PC-9 (cell line): Measurements from ENCODE around the gene C2orf42. TPM values are rescaled to one million over a fixed set of nuclear protein-coding genes. Genes with fewer than 3 reads are reported as not detected.
A peak's percentile ranks its signal among the peaks of the same experiment; 100 is the strongest.

ENCODE experiments used
- BruUV-seq: library from RNA; stranded (reverse); fragments of 400-500 nt; replicated peaks from 2 replicates; lab custom pipeline; 2021; lab: Mats Ljungman, UMichigan
- CTCF ChIA-PET: fragments of 300-600 bp; sonication (Branson Sonifier 250); formaldehyde crosslinking; loops from one replicate; lab custom pipeline; 2022; ENCODE audit warnings: antibody characterized with exemption; lab: Charles Lee
- POLR2A ChIA-PET: fragments of 300-600 bp; sonication (Branson Sonifier 250); formaldehyde crosslinking; loops from one replicate; lab custom pipeline; 2022; ENCODE audit warnings: antibody characterized with exemption; ENCODE audit not compliant: unreplicated experiment; lab: Charles Lee
- DNase-seq, 2 experiments: peaks; one replicate each; pipeline versions ENCODE4 v3.0.0 to v3.0.0-alpha.2; 2015 to 2022; ENCODE audit warnings: mixed read lengths in 1 of 2
- H2AFZ ChIP-seq: fragments of 200-600 bp; sonication (generic); 2 replicates; pipeline ENCODE4 v1.8.1; 2017; ENCODE audit warnings: antibody characterized with exemption
- H3F3A ChIP-seq: fragments of 200-600 bp; sonication (generic); 2 replicates; pipeline ENCODE4 v1.8.1; 2017; ENCODE audit warnings: antibody characterized with exemption, mild to moderate bottlenecking, low read depth; ENCODE audit not compliant: insufficient read depth
- H3K27ac ChIP-seq: fragments of 200-600 bp; sonication (generic); 2 replicates; pipeline ENCODE4 v1.6.1; 2016; ENCODE audit warnings: mixed run types
- H3K27me3 ChIP-seq: fragments of 200-600 bp; sonication (generic); 2 replicates; pipeline ENCODE4 v1.6.1; 2016; ENCODE audit warnings: low read depth, mixed run types; ENCODE audit not compliant: insufficient read depth
- H3K36me3 ChIP-seq: fragments of 200-600 bp; sonication (generic); 2 replicates; pipeline ENCODE4 v1.6.1; 2016; ENCODE audit warnings: low read depth, mixed run types
- H3K4me1 ChIP-seq: fragments of 200-600 bp; sonication (generic); replicated peaks from 2 replicates; pipeline ENCODE4 v1.6.1; 2016; ENCODE audit warnings: mixed run types; ENCODE audit not compliant: insufficient read depth
- H3K4me2 ChIP-seq: fragments of 200-600 bp; sonication (generic); 2 replicates; pipeline ENCODE4 v1.6.1; 2017; ENCODE audit warnings: mixed run types
- H3K4me3 ChIP-seq: fragments of 200-600 bp; sonication (generic); 2 replicates; pipeline ENCODE4 v1.6.1; 2016; ENCODE audit warnings: mixed run types
- H3K79me2 ChIP-seq: fragments of 200-600 bp; sonication (generic); 2 replicates; pipeline ENCODE4 v1.6.1; 2017; ENCODE audit warnings: low read depth, mixed run types
- H3K9me2 ChIP-seq: fragments of 200-600 bp; sonication (generic); 2 replicates; pipeline ENCODE4 v1.8.1; 2017; ENCODE audit warnings: mild to moderate bottlenecking; ENCODE audit not compliant: insufficient read depth
- H3K9me3 ChIP-seq: fragments of 200-600 bp; sonication (generic); 2 replicates; pipeline ENCODE4 v1.8.1; 2016; ENCODE audit warnings: low read depth; ENCODE audit not compliant: insufficient read depth
- H4K20me1 ChIP-seq: fragments of 200-600 bp; sonication (generic); 2 replicates; pipeline ENCODE4 v1.8.1; 2017; ENCODE audit not compliant: insufficient read depth
- CTCF ChIP-seq: fragments of 200-600 bp; sonication (generic); conservative IDR thresholded peaks from 2 replicates; pipeline ENCODE4 v1.6.1; 2017; ENCODE audit warnings: mixed run types, antibody characterized with exemption, mild to moderate bottlenecking, moderate library complexity
- EZH2 ChIP-seq: fragments of 200-600 bp; sonication (generic); IDR thresholded peaks from 2 replicates; pipeline ENCODE4 v1.8.0; 2017; ENCODE audit warnings: antibody characterized with exemption, low read depth
- intact Hi-C: fragments of 100-400 bp; cut with micrococcal nuclease; formaldehyde crosslinking; loops from one replicate; pipeline ENCODE4 v1.10.0; 2022; ENCODE audit not compliant: unreplicated experiment
- total RNA-seq: library from RNA; stranded (reverse); gene quantifications from 2 replicates; pipeline ENCODE4 v1.2.3, GENCODE V29; 2021

Gene C2orf42
- total RNA-seq, 1 experiment from 2014 or later = 12.7 TPM

- no peaks in the 10 kb centered on the region for H3K9me3 ChIP-seq
- no TSS peak for BruUV-seq
- peak; percentile 41 to 58 for DNase-seq
- peaks cover 27% of the 10 kb centered on the region for H3K4me1 ChIP-seq
- intact Hi-C loops = loop anchor here (2.0 to 5.0 kb wide), 3 partner anchors 147 to 326 kb away; partner anchors contain the start of gene SNRPG
- H3K79me2 ChIP-seq = peaks cover 4% of the 10 kb centered on the region; the same call in 1 of the 2 replicates
- POLR2A ChIA-PET = interaction anchor here (0.6 to 0.8 kb wide), 6 partner anchors 47 to 338 kb away, joined by 3 to 9 read pairs (median 5); partner anchors contain the start of gene C2orf42
- peak overlapping the region; percentile 86 for H3K27ac ChIP-seq
- no peaks in the 10 kb centered on the region for H4K20me1 ChIP-seq
- no peaks in the 10 kb centered on the region for H3K27me3 ChIP-seq
- peak overlapping the region; percentile 95 for H3K4me2 ChIP-seq
- H3K9me2 ChIP-seq = no peaks in the 10 kb centered on the region
- TF ChIP-seq EZH2 = no peak
- no peak for TF ChIP-seq CTCF
- peak overlapping the region; percentile 66 for H3K4me3 ChIP-seq
- H3F3A ChIP-seq = peaks cover 25% of the 10 kb centered on the region
- H3K36me3 ChIP-seq = no peaks in the 10 kb centered on the region
- peak overlapping the region; percentile 83 for H2AFZ ChIP-seq
- CTCF ChIA-PET = no interaction called here
Measured at GRCh38 chr2:70143314-70144150, 47.3 kb downstream of the C2orf42 start.

GRCh38 chr2:70142590-70143313, 48.1 kb downstream of the C2orf42 start:
- TSS peak; percentile 92 for BruUV-seq
- ChIA-PET CTCF (interaction anchor here (0.6 kb wide), 1 partner anchor 222 kb away, joined by 3 read pairs; no protein-coding TSS in a partner anchor), POLR2A (interaction anchor here (0.6 to 1.5 kb wide), 7 partner anchors 48 to 371 kb away, joined by 3 to 15 read pairs (median 5); partner anchors contain the start of gene C2orf42)
- TF ChIP-seq CTCF (peak; percentile 86), EZH2 (no peak)
- DNase-seq = peak; percentile 93 to 99
- Histone ChIP-seq H3K27me3 (no peaks in the 10 kb centered on the region), H3K4me3 (peak overlapping the region; percentile 66), H3K27ac (peak overlapping the region; percentile 99), H4K20me1 (no peaks in the 10 kb centered on the region), H3K79me2 (peaks cover 4% of the 10 kb centered on the region; the same call in 1 of the 2 replicates), H3F3A (peaks cover 32% of the 10 kb centered on the region), H3K4me1 (peaks cover 32% of the 10 kb centered on the region), H2AFZ (peak overlapping the region; percentile 83), H3K9me3 (no peaks in the 10 kb centered on the region), H3K36me3 (no peaks in the 10 kb centered on the region), H3K9me2 (no peaks in the 10 kb centered on the region), H3K4me2 (peak overlapping the region; percentile 95)
- intact Hi-C loops = loop anchor here (1.0 to 5.0 kb wide), 6 partner anchors 56 to 325 kb away; partner anchors contain the start of gene SNRPG
